NCI-H748 (cell line): ENCODE results near the gene RIC8A.

Experiments used
- DNase-seq: peaks from one replicate; lab custom pipeline; 2025; ENCODE audit not compliant: unreplicated experiment; lab: John Stamatoyannopoulos, UW

Gene RIC8A

GRCh38 chr11:203945-204586, 3.4 kb upstream of the RIC8A start:
- DNase-seq = no peak

- DNase-seq = no peak
Observed at GRCh38 chr11:204587-205109, 2.9 kb upstream of the RIC8A start.

- no peak for DNase-seq
Observed at GRCh38 chr11:205221-206001, 2.1 kb upstream of the RIC8A start.

GRCh38 chr11:206002-206384, 1.5 kb upstream of the RIC8A start:
- no peak for DNase-seq

GRCh38 chr11:206526-207207, 841 bp upstream of the RIC8A start:
- no peak for DNase-seq

- DNase-seq = peak; percentile 74
Observed at GRCh38 chr11:207863-208180, 314 bp downstream of the RIC8A start.

- DNase-seq = peak; percentile 79
Observed at GRCh38 chr11:208181-208916, 841 bp downstream of the RIC8A start.

GRCh38 chr11:208917-209260, 1.4 kb downstream of the RIC8A start:
- DNase-seq = no peak

- peak; percentile 15 for DNase-seq
Observed at GRCh38 chr11:209275-210121, 2.0 kb downstream of the RIC8A start.

- no peak for DNase-seq
Observed at GRCh38 chr11:210122-210802, 2.8 kb downstream of the RIC8A start.

GRCh38 chr11:210803-211180, 3.3 kb downstream of the RIC8A start:
- DNase-seq = no peak

- DNase-seq = no peak
Observed at GRCh38 chr11:211295-211694, 3.8 kb downstream of the RIC8A start.

- no peak for DNase-seq
Observed at GRCh38 chr11:211741-212140, 4.2 kb downstream of the RIC8A start.

GRCh38 chr11:212150-213100, 4.9 kb downstream of the RIC8A start:
- no peak for DNase-seq

- no peak for DNase-seq
Observed at GRCh38 chr11:213111-213510, 5.6 kb downstream of the RIC8A start.

- no peak for DNase-seq
Observed at GRCh38 chr11:214083-214482, 6.6 kb downstream of the RIC8A start.

GRCh38 chr11:215581-216037, 8.1 kb downstream of the RIC8A start:
- DNase-seq = no peak

GRCh38 chr11:216081-216974, 8.8 kb downstream of the RIC8A start:
- DNase-seq = no peak
